HepG2 (cell line): Measurements from ENCODE around the gene SPTBN4. TPM values are rescaled to one million over a fixed set of nuclear protein-coding genes. Genes with fewer than 3 reads are reported as not detected.

Experiments used
- ATAC-seq: fragments of 200-7000 bp; cut with Tn5 transposase; 3 replicates; pipeline ENCODE4 v1.9.1; 2020; ENCODE audit warnings: mild to moderate bottlenecking, moderate library complexity
- BruUV-seq: library from RNA; stranded (reverse); fragments of 400-500 nt; replicated peaks from 2 replicates; lab custom pipeline; 2021; lab: Mats Ljungman, UMichigan
- CTCF ChIA-PET: fragments of 300-600 bp; formaldehyde crosslinking; extraction: SDS; loops from one replicate; lab custom pipeline; 2021; ENCODE audit warnings: low total read pairs, inconsistent platforms, low intra/inter-chr PET ratio; lab: Yijun Ruan, JAX
- POLR2A ChIA-PET: fragments of 350-600 bp; sonication (Branson Sonifier 250); formaldehyde crosslinking; loops from one replicate; lab custom pipeline; 2020; ENCODE audit warnings: antibody characterized with exemption, inconsistent platforms; lab: Yijun Ruan, JAX
- DNase-seq: peaks from one replicate; pipeline ENCODE4 v3.0.0-alpha.2; 2015; ENCODE audit warnings: low spot score
- FAIRE-seq: peaks from 3 replicates; lab custom pipeline; 2011; peaks lifted over from hg19 to GRCh38; lab: Jason Lieb, UNC
- H2AFZ ChIP-seq: one replicate; pipeline ENCODE4 v1.6.1; 2011; ENCODE audit warnings: low read length, inconsistent platforms
- H3K27ac ChIP-seq: fragments of 300-600 bp; 3 replicates; pipeline ENCODE4 v1.8.0; 2011; ENCODE audit warnings: mixed run types, mild to moderate bottlenecking, mixed read lengths, low read length, inconsistent platforms; ENCODE audit not compliant: insufficient read depth; ENCODE audit errors: extremely low read length
- H3K27me3 ChIP-seq, 2 experiments: fragments of 200-600 bp in 1 of 2; 2 replicates in 1 of 2; 3 replicates in 1 of 2; pipeline versions ENCODE4 v1.6.0 to v1.8.0; 2011; ENCODE audit warnings: low read length in 2 of 2, mild to moderate bottlenecking in 2 of 2, moderate library complexity in 2 of 2, inconsistent platforms in 1 of 2; ENCODE audit not compliant: insufficient read depth in 2 of 2, control insufficient read depth in 1 of 2
- H3K36me3 ChIP-seq, 2 experiments: fragments of 200-600 bp in 1 of 2; replicated peaks in 1 of 2; 2 replicates in 1 of 2; 3 replicates in 1 of 2; pipeline versions ENCODE4 v1.5.1 to v1.8.0; 2011; ENCODE audit warnings: low read length in 2 of 2, inconsistent platforms in 1 of 2; ENCODE audit not compliant: insufficient read depth in 2 of 2, control insufficient read depth in 1 of 2
- H3K4me1 ChIP-seq: 2 replicates; pipeline ENCODE4 v1.5.1; 2012; ENCODE audit warnings: low read length, inconsistent platforms; ENCODE audit not compliant: insufficient read depth
- H3K4me2 ChIP-seq: 2 replicates; pipeline ENCODE4 v1.6.0; 2011; ENCODE audit warnings: low read depth, low read length, inconsistent platforms
- H3K4me3 ChIP-seq, 3 experiments: fragments of 200-600 bp in 1 of 3; sonication (generic), shearing (Covaris generic) in 1 of 3; replicated peaks in 1 of 3; 2 replicates each; pipeline ENCODE4 v1.5.1; 2011 to 2016; ENCODE audit warnings: low read length in 3 of 3, inconsistent platforms in 2 of 3, low read depth in 2 of 3, mild to moderate bottlenecking in 2 of 3, control low read depth in 1 of 3, mixed read lengths in 1 of 3; ENCODE audit not compliant: insufficient read depth in 1 of 3
- H3K79me2 ChIP-seq: one replicate; pipeline ENCODE4 v1.6.1; 2011; ENCODE audit warnings: low read length, inconsistent platforms; ENCODE audit not compliant: insufficient read depth
- H3K9ac ChIP-seq: 2 replicates; pipeline ENCODE4 v1.6.0; 2011; ENCODE audit warnings: mild to moderate bottlenecking, low read depth, low read length, inconsistent platforms; ENCODE audit not compliant: insufficient read depth
- H3K9me3 ChIP-seq: 2 replicates; pipeline ENCODE4 v1.5.1; 2012; ENCODE audit warnings: mild to moderate bottlenecking, low read length
- H4K20me1 ChIP-seq: 2 replicates; pipeline ENCODE4 v1.6.0; 2011; ENCODE audit warnings: inconsistent platforms, mild to moderate bottlenecking, low read length, moderate library complexity; ENCODE audit not compliant: insufficient read depth
- CBX2 ChIP-seq, 2 experiments: fragments of 200-600 bp in 1 of 2; sonication (generic); formaldehyde crosslinking in 1 of 2; IDR thresholded peaks; 2 replicates each; pipeline versions ENCODE4 v1.7.0 to v1.8.1; 2018 to 2022; ENCODE audit warnings: low read depth in 2 of 2, low read length in 1 of 2, mild to moderate bottlenecking in 1 of 2, missing genetic modification reagents in 1 of 2
- DNMT1 ChIP-seq: sonication (generic); formaldehyde crosslinking; IDR thresholded peaks from 2 replicates; pipeline ENCODE4 v1.5.1; 2020; ENCODE audit warnings: mild to moderate bottlenecking, missing genetic modification reagents
- KDM3A ChIP-seq: IDR thresholded peaks from 2 replicates; pipeline ENCODE4 v1.6.1; 2018; ENCODE audit warnings: low read depth, missing compliant biosample characterization
- SIN3B ChIP-seq: fragments of 150-350 bp; IDR thresholded peaks from 2 replicates; pipeline ENCODE4 v1.6.1; 2014; ENCODE audit warnings: low read length
- SKI ChIP-seq: fragments of 450-650 bp; IDR thresholded peaks from one replicate; pipeline ENCODE4 v1.6.1; 2018; ENCODE audit warnings: mild to moderate bottlenecking; ENCODE audit not compliant: partially characterized antibody
- ZNF274 ChIP-seq: sonication (generic); formaldehyde crosslinking; IDR thresholded peaks from 2 replicates; pipeline ENCODE4 v1.5.1; 2020; ENCODE audit warnings: mild to moderate bottlenecking, missing genetic modification reagents
- ZNF292 ChIP-seq: sonication (generic); formaldehyde crosslinking; IDR thresholded peaks from 2 replicates; pipeline ENCODE4 v1.8.1; 2022; ENCODE audit warnings: mild to moderate bottlenecking, low read depth, missing genetic modification reagents, borderline replicate concordance
- ZNF317 ChIP-seq: sonication (generic); formaldehyde crosslinking; IDR thresholded peaks from 2 replicates; pipeline ENCODE4 v1.5.0; 2020; ENCODE audit warnings: mild to moderate bottlenecking, missing genetic modification reagents
- ZNF367 ChIP-seq: sonication (generic); formaldehyde crosslinking; IDR thresholded peaks from 2 replicates; pipeline ENCODE4 v1.4.0; 2020; ENCODE audit warnings: missing genetic modification reagents, borderline replicate concordance
- ZNF572 ChIP-seq: sonication (generic); formaldehyde crosslinking; IDR thresholded peaks from 2 replicates; pipeline ENCODE4 v1.5.1; 2020; ENCODE audit warnings: mild to moderate bottlenecking, missing genetic modification reagents
- WGBS: methylation state at CpG from one replicate; pipeline ENCODE4 v1.1.6; 2017; ENCODE audit warnings: low lambda C conversion rate; 5-methylcytosine and 5-hydroxymethylcytosine counted together
- in situ Hi-C: cut with HindIII; loops from 2 replicates; pipeline ENCODE4 v1.10.0; 2017; ENCODE audit warnings: low pct_unique_long_range_greater_than_20kb; ENCODE audit not compliant: extremely low pct_ligation_motif_present
- intact Hi-C: fragments of 100-400 bp; cut with micrococcal nuclease; formaldehyde crosslinking; loops from one replicate; pipeline ENCODE4 v1.10.0; 2022; ENCODE audit not compliant: unreplicated experiment
- polyA plus RNA-seq, 8 experiments: library from polyadenylated mRNA; depleted of rRNA in 3 of 8; stranded (reverse) in 7 of 8; unstranded in 1 of 8; fragments of >200 nt; fragmentation: Illumina TruSeq in 4 of 8; extraction: Trizol in 4 of 8; gene quantifications; 2 replicates each; pipeline versions ENCODE4 v1.2.1 to v1.2.3, GENCODE V29; 2011 to 2016; ENCODE audit warnings: low read depth in 4 of 8, missing spikeins in 1 of 8, mixed read lengths in 1 of 8; ENCODE audit not compliant: insufficient read depth in 1 of 8
- total RNA-seq, 5 experiments: library from RNA; depleted of rRNA; stranded (reverse); fragments of >200 nt; fragmentation: Illumina TruSeq; extraction: Trizol; gene quantifications; 2 replicates each; pipeline ENCODE4 v1.2.3, GENCODE V29; 2016; ENCODE audit warnings: low read depth in 1 of 5
- TF ChIP-seq, protein P1 (sequence below): fragments of 450-650 bp; IDR thresholded peaks from 2 replicates; pipeline ENCODE4 v1.6.1; 2017; ENCODE audit warnings: mild to moderate bottlenecking
- TF ChIP-seq, protein P2 (sequence below): IDR thresholded peaks from 2 replicates; pipeline ENCODE4 v1.6.1; 2012; ENCODE audit warnings: low read length, improper control_type of control experiment
- TF ChIP-seq, protein P3 (sequence below): sonication (generic); formaldehyde crosslinking; IDR thresholded peaks from 2 replicates; pipeline ENCODE4 v1.4.0; 2020; ENCODE audit warnings: mild to moderate bottlenecking, missing genetic modification reagents

Gene SPTBN4
- total and polyA plus RNA-seq, 2 of the 13 experiments (the other 11 are each of a cell fraction or from before 2014, with no cell fraction given): 0.11 TPM

DNA sequence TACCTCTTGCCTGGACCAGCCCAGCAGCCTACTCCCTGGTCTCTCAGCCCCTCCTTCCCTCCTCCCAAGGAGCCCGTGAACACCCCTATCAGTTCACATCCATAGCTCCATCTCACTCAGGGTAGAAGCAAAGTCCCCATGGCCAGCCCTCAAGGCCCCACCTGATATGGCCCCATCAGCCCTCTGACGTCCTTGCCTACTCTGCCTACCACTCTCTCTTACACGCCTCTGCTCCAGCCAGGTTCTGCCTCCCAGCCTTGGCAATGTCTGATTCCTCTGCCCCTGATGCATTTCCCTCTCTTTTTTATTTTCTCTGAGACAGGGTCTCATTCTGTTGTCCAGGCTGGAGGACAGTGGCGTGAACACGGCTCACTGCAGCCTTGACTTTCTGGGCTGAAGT, 14.8 kb upstream of the SPTBN4 start:
- Histone ChIP-seq H4K20me1 (no peaks in the 10 kb centered on the region), H3K36me3 (peaks cover 2 to 3% of the 10 kb centered on the region in 2 experiments; a peak in 1 of 5 replicates), H3K4me1 (peaks cover 19% of the 10 kb centered on the region), H3K27me3 (no peaks in the 10 kb centered on the region), H3K9ac (no peak overlapping the region), H3K4me2 (no peak overlapping the region), H3K9me3 (no peaks in the 10 kb centered on the region), H3K4me3 (no peak overlapping the region), H2AFZ (no peak overlapping the region), H3K27ac (no peak overlapping the region)
- ChIA-PET POLR2A (interaction anchor here (1.2 to 1.5 kb wide), 2 partner anchors 14 to 19 kb away, joined by 3 read pairs; partner anchors contain the start of gene BLVRB), CTCF (no interaction called here)
- intact Hi-C loops (no loop called here), in situ Hi-C loops (no loop called here)
- FAIRE-seq: no peak
- no peak; the same call in 2 of the 3 replicates for ATAC-seq
- 83% methylated on average over 5 of the region's 5 CpGs for WGBS
- no TSS peak for BruUV-seq
- TF ChIP-seq ZNF292 (CRISPR knock-in tag): no peak
- TF ChIP-seq ZNF572 (CRISPR knock-in tag): no peak
- no peak for TF ChIP-seq SIN3B
- no peak for TF ChIP-seq ZNF317 (CRISPR knock-in tag)
- TF ChIP-seq ZNF367 (CRISPR knock-in tag): no peak
- no peak for TF ChIP-seq SKI
- TF ChIP-seq DNMT1 (CRISPR knock-in tag): no peak
- TF ChIP-seq KDM3A: no peak
- TF ChIP-seq, protein P1, sequence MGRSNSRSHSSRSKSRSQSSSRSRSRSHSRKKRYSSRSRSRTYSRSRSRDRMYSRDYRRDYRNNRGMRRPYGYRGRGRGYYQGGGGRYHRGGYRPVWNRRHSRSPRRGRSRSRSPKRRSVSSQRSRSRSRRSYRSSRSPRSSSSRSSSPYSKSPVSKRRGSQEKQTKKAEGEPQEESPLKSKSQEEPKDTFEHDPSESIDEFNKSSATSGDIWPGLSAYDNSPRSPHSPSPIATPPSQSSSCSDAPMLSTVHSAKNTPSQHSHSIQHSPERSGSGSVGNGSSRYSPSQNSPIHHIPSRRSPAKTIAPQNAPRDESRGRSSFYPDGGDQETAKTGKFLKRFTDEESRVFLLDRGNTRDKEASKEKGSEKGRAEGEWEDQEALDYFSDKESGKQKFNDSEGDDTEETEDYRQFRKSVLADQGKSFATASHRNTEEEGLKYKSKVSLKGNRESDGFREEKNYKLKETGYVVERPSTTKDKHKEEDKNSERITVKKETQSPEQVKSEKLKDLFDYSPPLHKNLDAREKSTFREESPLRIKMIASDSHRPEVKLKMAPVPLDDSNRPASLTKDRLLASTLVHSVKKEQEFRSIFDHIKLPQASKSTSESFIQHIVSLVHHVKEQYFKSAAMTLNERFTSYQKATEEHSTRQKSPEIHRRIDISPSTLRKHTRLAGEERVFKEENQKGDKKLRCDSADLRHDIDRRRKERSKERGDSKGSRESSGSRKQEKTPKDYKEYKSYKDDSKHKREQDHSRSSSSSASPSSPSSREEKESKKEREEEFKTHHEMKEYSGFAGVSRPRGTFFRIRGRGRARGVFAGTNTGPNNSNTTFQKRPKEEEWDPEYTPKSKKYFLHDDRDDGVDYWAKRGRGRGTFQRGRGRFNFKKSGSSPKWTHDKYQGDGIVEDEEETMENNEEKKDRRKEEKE: no peak
- TF ChIP-seq, protein P2, sequence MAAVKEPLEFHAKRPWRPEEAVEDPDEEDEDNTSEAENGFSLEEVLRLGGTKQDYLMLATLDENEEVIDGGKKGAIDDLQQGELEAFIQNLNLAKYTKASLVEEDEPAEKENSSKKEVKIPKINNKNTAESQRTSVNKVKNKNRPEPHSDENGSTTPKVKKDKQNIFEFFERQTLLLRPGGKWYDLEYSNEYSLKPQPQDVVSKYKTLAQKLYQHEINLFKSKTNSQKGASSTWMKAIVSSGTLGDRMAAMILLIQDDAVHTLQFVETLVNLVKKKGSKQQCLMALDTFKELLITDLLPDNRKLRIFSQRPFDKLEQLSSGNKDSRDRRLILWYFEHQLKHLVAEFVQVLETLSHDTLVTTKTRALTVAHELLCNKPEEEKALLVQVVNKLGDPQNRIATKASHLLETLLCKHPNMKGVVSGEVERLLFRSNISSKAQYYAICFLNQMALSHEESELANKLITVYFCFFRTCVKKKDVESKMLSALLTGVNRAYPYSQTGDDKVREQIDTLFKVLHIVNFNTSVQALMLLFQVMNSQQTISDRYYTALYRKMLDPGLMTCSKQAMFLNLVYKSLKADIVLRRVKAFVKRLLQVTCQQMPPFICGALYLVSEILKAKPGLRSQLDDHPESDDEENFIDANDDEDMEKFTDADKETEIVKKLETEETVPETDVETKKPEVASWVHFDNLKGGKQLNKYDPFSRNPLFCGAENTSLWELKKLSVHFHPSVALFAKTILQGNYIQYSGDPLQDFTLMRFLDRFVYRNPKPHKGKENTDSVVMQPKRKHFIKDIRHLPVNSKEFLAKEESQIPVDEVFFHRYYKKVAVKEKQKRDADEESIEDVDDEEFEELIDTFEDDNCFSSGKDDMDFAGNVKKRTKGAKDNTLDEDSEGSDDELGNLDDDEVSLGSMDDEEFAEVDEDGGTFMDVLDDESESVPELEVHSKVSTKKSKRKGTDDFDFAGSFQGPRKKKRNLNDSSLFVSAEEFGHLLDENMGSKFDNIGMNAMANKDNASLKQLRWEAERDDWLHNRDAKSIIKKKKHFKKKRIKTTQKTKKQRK: no peak
- no peak for TF ChIP-seq ZNF274
- TF ChIP-seq, protein P3, sequence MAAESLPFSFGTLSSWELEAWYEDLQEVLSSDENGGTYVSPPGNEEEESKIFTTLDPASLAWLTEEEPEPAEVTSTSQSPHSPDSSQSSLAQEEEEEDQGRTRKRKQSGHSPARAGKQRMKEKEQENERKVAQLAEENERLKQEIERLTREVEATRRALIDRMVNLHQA (CRISPR knock-in tag): no peak
- no peak for TF ChIP-seq CBX2 (IDR thresholded peaks at IDR 0.05; ENCODE audit: low read depth, low read length)
- no peak for TF ChIP-seq CBX2 (CRISPR knock-in tag; IDR thresholded peaks at IDR 0.05; ENCODE audit: low read depth)
- TF ChIP-seq, all 625 proteins: peak for 0
- H3K79me2 ChIP-seq: no peaks in the 10 kb centered on the region
- DNase-seq: no peak
